ENCODE results near the gene MBD6. TPM values are rescaled to one million over a fixed set of nuclear protein-coding genes. Genes with fewer than 3 reads are reported as not detected.

MBD6 gene
- total and polyA plus RNA-seq, 2 experiments from 2014 or later: 2.1 to 13.0 TPM

DNA sequence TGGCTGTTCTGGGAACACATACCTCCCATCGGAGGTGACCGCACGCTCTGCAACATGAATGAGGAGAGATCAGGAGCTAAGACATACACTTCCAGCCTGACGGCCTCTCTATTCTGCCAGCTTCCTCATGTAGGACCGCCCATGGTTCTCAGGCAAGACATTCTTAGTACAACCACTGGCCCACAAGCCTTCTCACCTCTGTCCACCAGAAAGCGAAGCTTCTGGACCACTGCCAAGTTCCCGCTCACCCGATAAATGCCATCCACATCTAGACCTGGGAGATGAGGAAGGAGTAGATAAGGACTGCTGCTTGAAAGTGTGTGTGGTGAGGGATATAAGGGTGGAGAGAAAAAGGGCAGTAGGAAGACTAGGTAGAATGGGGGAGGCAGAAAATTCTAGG lies 48.2 kb upstream of the MBD6 start:
- DNase-seq: no peak
- Histone ChIP-seq H3F3A (ENCODE audit: insufficient read depth) (no peaks in the 10 kb centered on the region), H3K4me2 (ENCODE audit: unreplicated experiment) (no peak overlapping the region), H3K9me2 (ENCODE audit: insufficient read depth) (no peaks in the 10 kb centered on the region), H3K27me3 (replicated peaks; ENCODE audit: insufficient read depth) (peaks cover 46% of the 10 kb centered on the region), H3K4me1 (ENCODE audit: insufficient read depth) (no peaks in the 10 kb centered on the region), H2AFZ (no peak overlapping the region), H3K27ac (no peak overlapping the region), H3K79me2 (ENCODE audit: insufficient read depth) (no peaks in the 10 kb centered on the region), H3K4me3 (no peak overlapping the region), H3K36me3 (ENCODE audit: low read depth) (no peaks in the 10 kb centered on the region), H3K9ac (no peak overlapping the region), H4K20me1 (ENCODE audit: insufficient read depth) (no peaks in the 10 kb centered on the region), H3K9me3 (ENCODE audit: low read depth) (no peaks in the 10 kb centered on the region)
- 90 to 93% methylated on average over 8 of the region's 8 CpGs for WGBS, 2 experiments (ENCODE audit: low coverage in 1 of 2, low lambda C conversion rate in 2 of 2, missing lambda C conversion rate in 2 of 2)
- in situ Hi-C loops (cut with MboI): no loop called here
- TF ChIP-seq EZH2 (IDR thresholded peaks at IDR 0.05; ENCODE audit: insufficient read depth, poor library complexity, severe bottlenecking): no peak
- TF ChIP-seq EZH2phosphoT487 (IDR thresholded peaks at IDR 0.05; ENCODE audit: insufficient read depth, low read depth): no peak

DNA sequence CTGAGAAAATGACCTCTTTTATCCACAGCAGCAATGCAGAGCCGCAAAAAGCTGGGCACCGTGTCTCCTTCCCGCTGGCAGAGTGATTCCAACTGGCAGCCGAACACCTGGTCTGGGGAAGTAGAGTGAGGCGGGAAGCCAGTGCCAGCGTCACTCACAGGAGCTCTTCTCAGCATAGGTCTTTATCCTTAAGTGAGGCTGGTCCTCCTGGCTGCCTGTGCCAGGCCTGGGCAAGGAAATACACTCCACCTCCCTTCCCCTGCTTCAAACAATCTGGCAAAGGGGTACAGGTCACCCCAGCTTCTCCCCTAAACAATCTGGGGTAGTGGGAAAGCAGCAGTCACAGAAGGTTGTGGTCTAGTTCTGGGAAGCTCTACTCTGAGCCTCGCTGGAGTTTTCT lies 47.8 kb upstream of the MBD6 start:
- TF ChIP-seq EZH2phosphoT487 (IDR thresholded peaks at IDR 0.05; ENCODE audit: insufficient read depth, low read depth) (no peak), EZH2 (IDR thresholded peaks at IDR 0.05; ENCODE audit: insufficient read depth, poor library complexity, severe bottlenecking) (no peak)
- Histone ChIP-seq H4K20me1 (ENCODE audit: insufficient read depth) (no peaks in the 10 kb centered on the region), H3K9ac (no peak overlapping the region), H3K27ac (no peak overlapping the region), H3K4me1 (ENCODE audit: insufficient read depth) (no peaks in the 10 kb centered on the region), H3K9me2 (ENCODE audit: insufficient read depth) (no peaks in the 10 kb centered on the region), H3K36me3 (ENCODE audit: low read depth) (no peaks in the 10 kb centered on the region), H3K79me2 (ENCODE audit: insufficient read depth) (no peaks in the 10 kb centered on the region), H3F3A (ENCODE audit: insufficient read depth) (no peaks in the 10 kb centered on the region), H3K9me3 (ENCODE audit: low read depth) (no peaks in the 10 kb centered on the region), H2AFZ (no peak overlapping the region), H3K4me3 (no peak overlapping the region), H3K27me3 (replicated peaks; ENCODE audit: insufficient read depth) (peaks cover 50% of the 10 kb centered on the region), H3K4me2 (ENCODE audit: unreplicated experiment) (no peak overlapping the region)
- in situ Hi-C loops (cut with MboI): no loop called here
- 78 to 80% methylated on average over 7 of the region's 7 CpGs for WGBS, 2 experiments (ENCODE audit: low coverage in 1 of 2, low lambda C conversion rate in 2 of 2, missing lambda C conversion rate in 2 of 2)
- DNase-seq: no peak

DNA sequence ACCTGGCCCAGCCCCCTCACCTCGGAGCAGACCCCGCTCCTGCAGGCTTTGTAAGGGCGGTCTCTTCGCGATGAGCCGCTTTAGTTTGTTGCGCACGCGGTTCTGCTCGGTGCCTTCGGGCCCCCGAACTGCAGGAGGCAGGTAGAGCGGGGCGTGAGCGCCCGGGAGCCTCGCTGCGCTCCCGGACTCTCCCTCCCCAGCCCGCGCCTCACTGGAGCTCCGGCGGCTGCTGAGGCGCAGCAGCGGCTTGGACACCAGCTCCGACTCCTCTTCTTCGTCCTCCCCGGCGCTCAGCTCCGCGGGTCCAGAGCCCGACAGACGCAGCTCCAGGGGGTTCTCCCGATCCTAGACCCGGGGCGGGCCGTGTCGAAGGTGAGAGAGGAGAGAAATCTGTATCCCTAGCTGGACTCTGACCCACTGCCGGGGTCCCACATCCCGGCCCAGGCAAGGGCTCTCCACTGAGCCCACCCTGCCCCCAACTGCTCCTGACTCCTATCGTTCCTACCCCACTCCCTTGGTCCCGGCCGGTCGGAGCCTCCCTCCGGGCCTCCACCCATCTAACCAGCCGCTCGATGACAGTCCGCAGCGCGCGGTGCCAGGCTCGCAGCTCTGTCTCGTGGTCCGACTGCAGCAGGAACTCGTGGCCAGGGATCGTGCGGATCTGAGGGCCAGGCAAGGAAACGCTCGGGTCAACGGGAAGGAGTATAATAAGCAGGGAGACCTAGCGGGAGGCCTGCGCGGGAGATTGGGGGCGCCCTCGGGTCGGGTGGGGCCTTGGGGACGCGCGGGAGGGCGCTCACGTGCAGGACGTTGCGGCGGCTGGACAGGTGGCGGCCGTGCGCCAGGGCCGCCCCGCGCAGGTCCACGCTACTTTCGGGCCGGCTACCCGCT lies 47.1 kb upstream of the MBD6 start:
- no peaks in the 10 kb centered on the region for H3K9me3 ChIP-seq (ENCODE audit: low read depth)
- H3K27me3 ChIP-seq (replicated peaks; ENCODE audit: insufficient read depth): peaks cover 52% of the 10 kb centered on the region
- H3K4me1 ChIP-seq (ENCODE audit: insufficient read depth): no peaks in the 10 kb centered on the region
- peak overlapping the region; percentile 45 for H3K4me3 ChIP-seq
- WGBS, 2 experiments (ENCODE audit: low coverage in 1 of 2, low lambda C conversion rate in 2 of 2, missing lambda C conversion rate in 2 of 2): 6% methylated on average over 50 to 83 of the region's 84 CpGs
- no peaks in the 10 kb centered on the region for H3K9me2 ChIP-seq (ENCODE audit: insufficient read depth)
- peak overlapping the region; percentile 39 for H3K4me2 ChIP-seq (ENCODE audit: unreplicated experiment)
- no peaks in the 10 kb centered on the region for H4K20me1 ChIP-seq (ENCODE audit: insufficient read depth)
- H3K9ac ChIP-seq: no peak overlapping the region
- no peaks in the 10 kb centered on the region for H3K79me2 ChIP-seq (ENCODE audit: insufficient read depth)
- no peak overlapping the region for H3K27ac ChIP-seq
- TF ChIP-seq EZH2phosphoT487 (IDR thresholded peaks at IDR 0.05; ENCODE audit: insufficient read depth, low read depth) (0 out of 2 replicates have a peak, but pooled peaks have one; percentile 21), EZH2 (IDR thresholded peaks at IDR 0.05; ENCODE audit: insufficient read depth, poor library complexity, severe bottlenecking) (peak; percentile 89)
- in situ Hi-C loops (cut with MboI): no loop called here
- no peaks in the 10 kb centered on the region for H3K36me3 ChIP-seq (ENCODE audit: low read depth)
- DNase-seq: peak; percentile 70
- H2AFZ ChIP-seq: peak overlapping the region; percentile 3
- H3F3A ChIP-seq (ENCODE audit: insufficient read depth): no peaks in the 10 kb centered on the region

DNA sequence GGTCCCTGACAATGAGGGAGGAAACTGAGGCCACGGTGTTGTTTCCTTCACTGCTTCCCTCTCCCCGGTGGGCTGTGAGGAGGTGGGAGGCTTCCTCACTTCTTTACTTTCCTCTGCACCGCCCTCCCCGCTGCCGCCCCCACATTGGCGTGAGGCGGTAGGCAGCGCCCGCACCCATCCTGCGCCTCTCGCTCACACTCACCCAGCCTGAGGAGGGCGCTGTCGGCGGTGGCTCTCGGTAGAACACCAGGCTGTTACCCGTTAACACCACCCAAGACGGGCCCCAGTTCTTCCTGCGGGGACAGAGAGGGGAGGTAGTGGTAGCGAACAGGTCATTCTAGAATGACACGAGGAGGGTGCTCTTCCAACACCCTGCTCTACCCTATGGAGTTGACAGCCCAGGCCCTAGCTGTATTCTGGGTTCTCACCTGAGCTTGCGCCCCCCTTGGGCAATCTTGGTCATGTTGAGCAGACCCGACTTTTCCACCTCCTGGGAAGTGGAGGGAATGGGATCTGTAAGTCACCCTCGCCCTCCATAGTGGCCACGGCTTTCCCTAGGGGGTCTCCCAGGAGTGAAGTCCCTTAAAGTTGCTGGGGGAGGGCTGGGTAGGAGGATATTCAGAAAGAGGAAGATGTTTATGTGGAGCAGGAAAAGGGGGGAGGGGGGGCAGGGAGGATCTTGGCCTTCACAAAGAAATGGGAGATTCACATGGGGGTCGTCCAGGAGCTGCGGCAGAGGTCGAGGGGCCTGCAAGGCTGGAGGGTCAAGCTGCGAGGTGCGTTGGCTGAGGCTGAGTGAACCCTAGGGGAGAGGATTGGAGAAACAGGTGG lies 46.2 kb upstream of the MBD6 start:
- Histone ChIP-seq H3K79me2 (ENCODE audit: insufficient read depth) (no peaks in the 10 kb centered on the region), H3K4me3 (peak overlapping the region; percentile 45), H3K27me3 (replicated peaks; ENCODE audit: insufficient read depth) (peaks cover 57% of the 10 kb centered on the region), H3K4me2 (ENCODE audit: unreplicated experiment) (peak overlapping the region; percentile 39), H3F3A (ENCODE audit: insufficient read depth) (no peaks in the 10 kb centered on the region), H3K9me3 (ENCODE audit: low read depth) (no peaks in the 10 kb centered on the region), H3K27ac (no peak overlapping the region), H3K9ac (no peak overlapping the region), H3K36me3 (ENCODE audit: low read depth) (no peaks in the 10 kb centered on the region), H3K9me2 (ENCODE audit: insufficient read depth) (no peaks in the 10 kb centered on the region), H2AFZ (no peak overlapping the region), H4K20me1 (ENCODE audit: insufficient read depth) (no peaks in the 10 kb centered on the region), H3K4me1 (ENCODE audit: insufficient read depth) (no peaks in the 10 kb centered on the region)
- in situ Hi-C loops (cut with MboI): no loop called here
- no peak for DNase-seq
- WGBS, 2 experiments (ENCODE audit: low coverage in 1 of 2, low lambda C conversion rate in 2 of 2, missing lambda C conversion rate in 2 of 2): 25 to 28% methylated on average over 19 to 29 of the region's 29 CpGs
- TF ChIP-seq EZH2phosphoT487 (IDR thresholded peaks at IDR 0.05; ENCODE audit: insufficient read depth, low read depth): no peak
